DMS79 treated with DMSO at 0.1 percent for 48 hours (cell line): ENCODE measurements around the gene BHLHE41.
A peak's percentile ranks its signal among the peaks of the same experiment; 100 is the strongest.

Experiments
- DNase-seq: peaks from one replicate; lab custom pipeline; 2025; lab: John Stamatoyannopoulos, UW

Gene BHLHE41

GRCh38 chr12:26113853-26114719, 10.8 kb downstream of the BHLHE41 start:
- peak; percentile 42 for DNase-seq

DNA sequence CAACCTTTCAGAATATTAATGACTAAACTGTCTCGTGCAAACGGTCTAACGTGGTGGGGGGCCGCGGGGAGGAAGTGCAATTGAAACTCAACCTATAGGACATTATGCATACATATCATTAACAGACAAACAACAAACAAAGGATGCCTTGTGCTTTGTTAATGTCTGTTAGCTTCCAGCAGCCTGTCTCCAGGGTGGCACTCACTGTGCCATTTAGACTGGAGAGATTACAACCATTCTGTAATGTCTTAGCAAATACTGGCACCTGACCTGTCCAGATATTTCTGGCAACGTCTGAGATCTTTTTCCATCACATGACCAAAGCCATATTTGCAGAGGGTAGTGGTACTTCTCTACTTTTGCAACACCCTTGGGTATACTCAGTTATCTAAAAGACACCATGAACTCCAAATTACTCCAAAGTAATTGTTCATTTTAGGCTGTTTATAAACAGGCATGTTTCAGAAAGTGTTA, 11.6 kb downstream of the BHLHE41 start:
- no peak for DNase-seq

DNA sequence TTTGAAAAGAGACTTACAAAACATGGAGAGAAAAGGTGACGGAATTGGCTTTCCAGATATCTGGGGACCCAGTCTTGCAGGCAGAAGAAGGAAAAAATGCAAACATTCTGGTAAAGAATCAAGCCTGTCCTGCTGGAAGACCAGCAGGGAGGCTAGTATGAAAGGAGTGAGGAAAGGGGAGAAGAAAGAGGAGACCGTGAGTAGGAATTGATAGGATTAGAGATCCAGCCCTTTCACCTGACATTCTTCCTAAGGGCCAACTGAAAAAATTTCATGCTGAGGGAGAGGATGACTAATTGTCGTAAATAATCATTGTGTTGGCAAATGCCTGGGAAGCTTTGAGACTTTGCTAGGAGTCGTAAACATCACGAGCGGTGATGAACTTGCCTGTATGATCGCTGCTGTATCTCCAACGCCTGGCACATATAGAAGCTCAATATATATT, 12.1 kb downstream of the BHLHE41 start:
- DNase-seq, result no peak

DNA sequence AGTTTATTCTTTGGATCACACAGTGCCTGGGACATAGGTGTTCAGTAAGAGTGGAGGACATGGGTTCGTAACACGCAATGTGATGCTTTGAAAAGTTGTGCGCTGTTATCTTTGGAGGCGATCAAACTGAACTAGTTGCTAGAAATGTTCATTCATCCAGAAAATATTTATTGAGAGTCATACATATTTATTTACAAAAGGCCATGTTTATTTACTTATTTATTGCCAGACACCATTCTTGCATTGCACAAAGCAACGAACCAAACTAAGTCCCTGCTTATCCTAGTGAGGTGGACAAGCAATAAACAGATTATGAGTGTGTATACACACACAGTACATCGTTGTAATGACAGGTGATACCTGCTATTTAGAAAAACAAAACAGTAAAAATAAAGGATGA, 12.6 kb downstream of the BHLHE41 start:
- DNase-seq, result no peak

GRCh38 chr12:26109343-26109881, 15.4 kb downstream of the BHLHE41 start:
- DNase-seq, result no peak

GRCh38 chr12:26108915-26109314, 15.9 kb downstream of the BHLHE41 start:
- DNase-seq, result no peak

DNA sequence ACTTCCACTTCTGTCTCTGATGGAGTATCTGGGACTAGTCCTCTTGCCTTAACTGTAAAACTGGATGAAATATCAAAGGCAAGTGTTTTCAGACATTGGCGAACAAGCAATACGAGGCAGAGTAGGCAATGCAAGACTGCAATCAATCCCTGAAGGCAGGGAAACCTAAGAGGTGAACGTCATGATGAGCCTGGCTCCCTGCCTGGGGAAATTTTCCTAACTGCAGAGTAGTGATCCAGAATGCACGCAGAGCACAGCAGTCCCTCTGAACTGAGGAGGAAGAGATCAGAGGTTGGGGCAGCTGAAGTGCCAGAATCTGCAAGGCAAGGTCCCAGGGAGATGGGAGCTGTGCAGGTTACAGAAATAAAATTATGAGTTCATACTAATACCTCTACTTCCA, 18.5 kb downstream of the BHLHE41 start:
- DNase-seq, result no peak

DNA sequence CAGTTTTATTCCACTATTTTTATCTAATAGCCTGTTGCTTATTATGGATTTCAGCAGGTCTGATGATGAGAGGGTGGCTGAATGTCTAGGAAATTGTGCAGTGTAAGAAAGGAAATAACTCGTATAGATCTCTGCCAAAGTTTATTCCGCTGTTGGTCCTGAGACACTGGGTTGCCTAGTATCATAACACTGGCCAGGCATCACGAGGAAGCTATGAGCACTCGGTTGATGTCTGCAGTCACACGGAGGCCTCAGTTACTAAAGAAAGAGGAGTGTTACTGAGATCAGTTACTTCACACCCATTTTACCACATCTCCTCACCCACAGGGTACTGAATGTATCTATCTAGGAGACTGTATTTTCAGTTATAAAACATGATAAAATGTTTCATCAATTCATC, 21.9 kb downstream of the BHLHE41 start:
- DNase-seq, result no peak

DNA sequence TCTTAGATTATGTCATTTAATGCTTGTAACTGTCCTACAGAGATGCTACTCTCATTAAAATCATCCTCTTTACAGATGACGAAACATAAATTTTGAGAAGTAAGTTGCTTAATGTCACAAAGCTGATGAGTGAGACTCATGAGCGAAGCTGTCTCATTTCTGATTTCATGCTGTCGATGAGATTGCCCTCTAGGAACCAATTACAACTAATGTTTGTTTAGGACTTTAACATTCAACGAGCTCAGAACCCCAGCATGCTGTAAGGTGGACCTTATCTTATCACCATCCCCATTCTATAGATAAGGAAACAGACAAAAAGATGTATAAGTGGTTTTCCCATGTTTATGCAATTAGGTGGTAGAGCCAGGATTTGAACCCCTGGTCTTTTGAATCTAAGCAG, 23.1 kb downstream of the BHLHE41 start:
- no peak for DNase-seq

- peak; percentile 71 for DNase-seq
Measured at GRCh38 chr12:26101350-26101734, 23.5 kb downstream of the BHLHE41 start.

GRCh38 chr12:26100666-26101349, 24.0 kb downstream of the BHLHE41 start:
- no peak for DNase-seq

GRCh38 chr12:26097046-26097878, 27.6 kb downstream of the BHLHE41 start:
- peak; percentile 63 for DNase-seq

GRCh38 chr12:26096036-26096435, 28.8 kb downstream of the BHLHE41 start:
- DNase-seq, result no peak

- DNase-seq, result no peak
Measured at GRCh38 chr12:26095186-26095585, 29.7 kb downstream of the BHLHE41 start.

GRCh38 chr12:26092346-26093105, 32.3 kb downstream of the BHLHE41 start:
- no peak for DNase-seq

DNA sequence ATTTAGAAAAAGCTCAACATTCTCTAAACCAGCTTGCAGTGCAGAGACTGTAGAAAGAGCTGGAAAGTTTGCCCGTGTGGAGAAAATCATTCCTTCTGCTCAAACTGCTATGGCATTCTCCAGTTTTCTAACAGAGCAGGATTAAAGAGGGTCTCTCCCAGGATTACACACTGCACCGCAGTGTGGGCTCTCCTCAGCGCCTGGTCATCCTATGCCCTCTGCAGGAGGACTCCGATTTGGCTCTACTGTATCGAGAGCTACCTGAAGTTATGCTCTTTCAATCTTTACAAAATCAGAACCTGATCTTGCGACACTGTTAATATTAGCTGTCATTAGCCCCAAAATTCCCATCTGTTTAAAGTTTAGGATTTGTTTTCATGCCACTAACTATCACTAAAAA, 33.0 kb downstream of the BHLHE41 start:
- no peak for DNase-seq

DNA sequence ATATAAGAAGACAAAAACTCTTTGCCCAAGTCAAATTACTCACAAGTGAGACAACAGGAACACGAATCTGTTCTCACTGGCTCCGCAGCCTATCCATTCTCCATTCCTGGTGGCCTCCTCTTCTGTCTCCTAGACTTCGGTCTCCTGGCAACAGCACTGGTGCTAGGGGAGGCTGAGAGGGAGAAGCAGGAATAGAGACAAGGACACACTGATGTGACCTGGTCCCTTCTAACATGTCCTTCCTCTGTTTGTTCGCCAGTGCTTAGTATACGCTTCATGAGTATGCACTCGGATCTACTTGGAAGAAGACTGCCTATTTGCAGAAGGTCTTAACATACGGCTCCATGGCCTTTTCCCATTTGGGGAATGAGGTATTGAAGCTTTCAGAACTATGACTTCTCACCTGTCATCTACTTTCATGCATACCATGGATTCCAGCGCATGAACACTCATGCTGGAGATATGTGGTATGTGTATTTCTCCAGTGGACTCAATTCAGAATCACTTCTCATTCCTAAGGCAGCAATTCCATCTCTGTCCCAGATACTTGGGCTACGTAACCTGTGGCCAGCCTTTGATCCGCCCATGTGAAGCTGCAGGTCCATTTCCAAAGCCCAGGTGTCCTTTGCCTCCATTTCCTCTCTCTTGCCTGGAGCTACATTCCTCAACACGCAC, 33.9 kb downstream of the BHLHE41 start:
- no peak for DNase-seq

GRCh38 chr12:26088998-26089397, 35.8 kb downstream of the BHLHE41 start:
- DNase-seq, result no peak

DNA sequence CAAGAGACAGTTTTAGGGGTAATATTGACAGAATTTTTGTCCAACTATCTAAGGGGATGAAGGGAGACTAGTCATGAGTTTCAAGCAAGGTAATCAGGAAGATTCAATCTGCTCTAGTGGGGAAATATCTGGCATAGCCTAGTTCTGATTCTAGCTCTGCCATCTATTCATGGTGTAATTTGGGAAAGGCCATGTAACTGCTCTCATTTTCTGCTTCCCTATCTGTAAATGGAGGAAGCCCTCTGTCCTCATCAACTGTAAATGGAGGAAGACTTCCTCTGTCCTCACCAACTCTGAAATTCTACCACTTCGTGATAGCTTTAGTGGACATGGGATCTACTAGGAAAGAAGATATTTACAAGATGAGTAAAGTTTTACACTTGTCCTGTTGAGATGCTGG, 37.9 kb downstream of the BHLHE41 start:
- no peak for DNase-seq

- DNase-seq, result no peak
Measured at GRCh38 chr12:26080911-26081310, 43.9 kb downstream of the BHLHE41 start.
